HG02763 (cell line): Measurements from ENCODE around the gene RXFP1.

Source experiments
- ATAC-seq: cut with Tn5 transposase; IDR thresholded peaks from one replicate; pipeline ENCODE4 v1.9.1; 2021; ENCODE audit warnings: mild to moderate bottlenecking, moderate library complexity; ENCODE audit not compliant: unreplicated experiment

The RXFP1 gene

GRCh38 chr4:158521484-158522088, at the start of gene RXFP1:
TSS of gene RXFP1 (plus strand) at chr4:158521882. CDS start at chr4:158521977, 95 bp downstream.
- ATAC-seq, result no peak

DNA sequence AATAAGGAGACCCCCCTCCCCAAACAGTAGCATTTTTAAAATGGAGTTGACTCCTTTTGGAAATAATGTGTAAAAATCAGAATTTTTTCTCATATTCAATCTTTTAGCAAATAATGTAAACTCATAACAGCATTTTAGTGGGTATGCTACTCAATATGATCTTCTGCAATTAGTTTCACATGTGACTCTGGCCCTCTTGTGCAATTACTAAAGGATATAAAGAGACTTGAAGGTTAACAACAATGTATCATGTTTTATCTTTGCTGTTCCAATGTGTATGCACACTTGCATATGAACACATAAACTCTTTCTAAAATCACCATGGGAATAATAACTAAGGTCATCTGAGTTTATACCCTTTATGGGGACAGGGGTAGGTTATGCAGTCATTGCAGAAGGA, 39.9 kb upstream of the RXFP1 start:
- no peak for ATAC-seq

- ATAC-seq, result no peak
These were observed 37.4 kb upstream of the RXFP1 start for GRCh38 chr4:158484173-158484885.

GRCh38 chr4:158490629-158491028, 31.1 kb upstream of the RXFP1 start:
- ATAC-seq, result no peak

GRCh38 chr4:158492391-158492790, 29.3 kb upstream of the RXFP1 start:
- ATAC-seq, result no peak

- no peak for ATAC-seq
These were observed 25.5 kb upstream of the RXFP1 start for GRCh38 chr4:158496030-158496741.

DNA sequence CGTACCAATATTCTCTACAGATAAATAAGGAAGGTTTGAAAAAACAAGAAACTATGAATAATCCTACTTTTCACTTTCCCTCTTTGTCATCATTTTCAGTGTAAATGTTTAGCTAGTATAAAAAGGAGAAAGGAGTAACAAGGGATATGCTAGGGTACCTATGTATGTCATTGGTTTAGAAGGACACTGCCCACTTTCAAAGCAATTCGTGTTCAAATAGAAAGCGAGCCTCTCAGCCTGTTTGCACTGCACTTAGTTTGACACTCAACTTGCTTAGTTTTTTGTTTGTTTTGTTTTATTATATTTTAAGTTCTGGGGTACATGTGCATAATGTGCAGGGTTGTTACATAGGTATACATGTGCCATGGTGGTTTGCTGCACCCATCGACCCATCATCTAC, 21.6 kb upstream of the RXFP1 start:
- ATAC-seq, result no peak

- no peak for ATAC-seq
These were observed 8.4 kb upstream of the RXFP1 start for GRCh38 chr4:158513256-158513655.

GRCh38 chr4:158519226-158519625, 2.5 kb upstream of the RXFP1 start:
- ATAC-seq, result no peak

- no peak for ATAC-seq
These were observed 2.4 kb downstream of the RXFP1 start for GRCh38 chr4:158523990-158524535.

GRCh38 chr4:158527516-158527915, 5.8 kb downstream of the RXFP1 start:
- ATAC-seq, result no peak

DNA sequence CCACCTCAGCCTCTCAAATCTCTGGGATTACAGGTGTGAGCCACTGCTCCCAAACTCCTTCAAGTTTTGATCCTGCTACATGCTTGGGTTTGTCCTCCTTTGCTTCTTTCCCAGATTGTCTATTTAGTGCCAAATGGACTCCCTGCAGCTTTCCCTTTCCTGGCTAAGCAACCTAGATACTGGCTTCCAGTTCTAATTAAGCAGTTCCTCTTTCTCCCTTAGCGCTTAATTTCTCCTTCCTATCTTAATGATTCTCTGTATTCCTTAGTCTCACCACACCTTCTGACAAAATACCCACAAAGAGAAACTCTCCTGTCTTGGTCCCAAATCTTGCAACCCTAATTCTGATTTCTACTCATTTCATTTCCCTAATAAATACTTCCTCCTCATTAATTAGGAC, 7.8 kb downstream of the RXFP1 start:
- no peak for ATAC-seq

DNA sequence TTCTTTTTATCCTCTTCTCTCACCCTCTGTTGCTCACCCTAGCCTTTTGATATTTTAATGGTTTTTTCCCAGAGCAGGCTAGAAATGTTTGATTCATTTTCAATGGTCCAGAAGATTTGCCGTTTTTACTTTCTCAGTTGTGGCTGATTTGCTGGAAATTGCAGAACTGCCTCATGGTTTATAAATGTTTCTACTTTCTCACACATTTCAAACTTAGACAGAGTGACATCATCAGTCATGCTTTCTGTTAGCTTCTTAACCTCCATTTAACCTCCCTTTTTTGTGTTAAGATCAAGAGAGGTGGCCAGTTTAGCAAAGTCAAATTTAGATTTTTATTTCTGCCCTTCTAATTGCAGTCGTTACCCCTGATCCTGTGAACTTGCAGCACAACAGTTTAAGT, 8.7 kb downstream of the RXFP1 start:
- no peak for ATAC-seq

- no peak for ATAC-seq
These were observed 9.2 kb downstream of the RXFP1 start for GRCh38 chr4:158530898-158531297.

DNA sequence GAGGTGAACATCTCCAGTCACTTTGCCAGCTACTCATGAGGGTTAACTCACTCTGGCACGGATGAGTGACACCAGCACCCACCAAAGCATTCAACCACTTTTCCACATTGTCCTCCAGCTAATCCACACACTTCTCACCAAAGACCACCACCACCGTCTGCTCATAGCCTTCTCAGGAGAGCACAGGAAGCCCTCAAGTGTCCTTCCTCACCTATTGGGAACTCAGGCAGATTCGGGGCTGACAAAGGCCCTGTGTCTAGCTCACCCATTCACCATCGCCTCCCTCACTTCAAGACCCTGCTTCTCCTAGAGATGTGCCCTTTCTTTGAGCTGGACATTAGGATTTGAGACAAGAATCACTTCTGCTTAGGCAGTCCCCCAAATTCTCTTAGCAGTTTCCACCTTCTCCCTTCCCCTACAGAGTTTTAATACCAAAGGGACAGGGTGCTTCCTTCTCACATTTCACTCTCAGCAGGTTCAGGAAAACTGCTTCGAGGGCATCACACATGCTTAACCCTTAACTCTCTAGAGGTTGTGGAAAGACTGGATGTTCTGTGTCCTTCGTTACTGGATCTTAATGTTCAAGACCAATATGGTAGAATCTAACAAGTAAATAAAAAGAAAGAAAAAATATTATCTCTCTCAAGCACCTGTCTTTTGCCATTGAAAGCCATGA, 11.0 kb downstream of the RXFP1 start:
- ATAC-seq, result no peak

DNA sequence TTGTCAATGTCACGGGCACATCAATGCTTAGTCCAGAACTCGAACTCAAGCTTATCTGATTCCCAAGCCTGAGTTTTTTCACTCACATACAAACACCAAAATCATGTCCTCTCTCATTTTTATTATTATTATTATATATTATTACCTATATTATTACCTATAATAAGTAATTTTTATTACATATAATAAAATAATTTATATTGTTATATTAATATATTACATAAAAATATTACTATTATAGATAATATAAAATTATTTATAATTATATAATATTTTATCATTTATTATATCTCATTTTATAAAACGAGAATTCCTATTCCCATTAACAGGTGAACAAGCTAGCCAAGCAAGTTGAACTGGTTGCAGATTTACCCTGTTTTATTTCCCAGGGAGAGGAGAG, 13.0 kb downstream of the RXFP1 start:
- ATAC-seq, result no peak

- ATAC-seq, result no peak
These were observed 13.5 kb downstream of the RXFP1 start for GRCh38 chr4:158535130-158535614.

- ATAC-seq, result no peak
These were observed 15.2 kb downstream of the RXFP1 start for GRCh38 chr4:158536833-158537232.

DNA sequence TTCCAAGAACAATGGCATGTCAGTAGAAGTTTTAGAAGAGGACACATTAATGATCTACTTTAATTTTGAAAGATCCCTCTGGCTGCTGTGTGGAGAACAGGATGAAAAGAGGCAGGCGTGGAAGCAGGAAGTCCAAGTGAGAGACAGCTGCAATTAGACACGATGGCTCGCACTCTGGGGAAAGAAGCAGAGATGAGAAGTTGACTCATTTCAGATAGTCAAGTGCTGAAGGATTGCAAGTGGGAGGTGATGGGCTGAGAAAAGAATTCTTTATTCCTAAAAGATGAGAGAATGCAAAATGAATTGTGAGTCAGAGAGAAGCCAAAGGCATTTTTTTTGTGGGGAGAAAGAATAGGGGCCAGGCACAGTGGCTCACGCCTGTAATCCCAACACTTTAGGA, 16.5 kb downstream of the RXFP1 start:
- ATAC-seq, result no peak

DNA sequence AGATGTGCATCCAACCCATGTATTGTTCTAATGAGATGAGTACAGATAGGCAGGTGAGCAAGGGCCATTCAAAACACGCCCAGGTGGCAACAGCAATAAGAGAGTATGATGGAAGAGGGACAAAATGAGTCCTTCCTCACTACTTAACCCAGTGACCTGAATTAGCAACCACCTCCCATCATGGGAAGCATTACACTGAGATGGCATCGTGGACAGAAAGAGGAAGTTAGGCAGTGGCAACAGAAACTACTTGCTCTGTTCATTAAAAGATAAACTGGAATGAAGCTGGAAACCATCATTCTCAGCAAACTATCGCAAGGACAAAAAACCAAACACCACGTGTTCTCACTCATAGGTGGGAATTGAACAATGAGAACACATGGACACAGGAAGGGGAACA, 17.2 kb downstream of the RXFP1 start:
- ATAC-seq, result no peak
